Heart left ventricle (tissue), 13 donors: ENCODE measurements around the gene CAMTA2.

Experiments used
- CTCF ChIP-seq, 12 donors: fragments of 200-600 bp; sonication (generic) in 4 of 12; IDR thresholded peaks; one replicate each; pipeline versions ENCODE4 v1.5.0 to v1.8.0; 2018 to 2022; ENCODE audit warnings: antibody characterized with exemption in 12 of 12, mild to moderate bottlenecking in 5 of 12
- POLR2A ChIP-seq, 2 donors: fragments of 450-650 bp; IDR thresholded peaks; one replicate each; pipeline ENCODE4 v1.6.1; 2017; ENCODE audit warnings: antibody characterized with exemption in 2 of 2, mild to moderate bottlenecking in 2 of 2, moderate library complexity in 2 of 2
- donor health status: ischemic (EF 13 %, LVEDD 7.1; RV severe dilation, severe dysfunction).
- donor health status: DM: no; HTN: yes; CAD: no.
- donor health status: DM: no; HTN: no; CAD: no.
- donor health status: ischemic (EF 25% LVEDD 6.9; RV normal size, moderate dysfunction).
- donor health status: ischemic (EF 25% LVEDD 5.7; RV mildly dilated, moderate dysfunction).
- donor health status: ischemic (EF 35%, LVEDD 5.7; RV mildly dilated, moderate dysfunction).
- donor health status: nonischemic (EF 11% LVEDD 7.7; RV severe dilation, severe dysfunction).
- donor health status: DM: yes; HTN: yes; CAD: no.
- donor health status: PGD.
- donor health status: ischemic (EF 29% LVEDD 5.4; RV normal size, mild dysfunction).
- donor health status: nonischemic (EF 23%, LVEDD 6.1; RV moderate dilation, normal function).

GRCh38 chr17:4958102-4958501 is 29.4 kb downstream of the CAMTA2 start:
- TF ChIP-seq CTCF (IDR thresholded peaks at IDR 0.05): no peak
- TF ChIP-seq POLR2A (IDR thresholded peaks at IDR 0.05): no peak
